HFF-Myc (cell line): ENCODE data around the gene HSPB6.
"Not testable (repeated sequence)": the region's sequence is repeated elsewhere in the genome, so short reads cannot be mapped to it uniquely, and the experiment has no call there.

Experiments
- DNase-seq: peaks from one replicate; pipeline ENCODE4 v3.0.0-alpha.2; 2011; ENCODE audit warnings: low read depth; ENCODE audit errors: extremely low read depth
- H3K4me3 ChIP-seq: replicated peaks from 2 replicates; pipeline ENCODE4 v1.5.1; 2011; ENCODE audit warnings: low read depth, mild to moderate bottlenecking, control low read depth, low read length
- TF ChIP-seq, protein P1 (sequence below): IDR thresholded peaks from 2 replicates; pipeline ENCODE4 v1.5.1; 2012; ENCODE audit warnings: mild to moderate bottlenecking, low read depth, low read length, control low read depth; ENCODE audit errors: missing control alignments

HSPB6 gene, protein sequence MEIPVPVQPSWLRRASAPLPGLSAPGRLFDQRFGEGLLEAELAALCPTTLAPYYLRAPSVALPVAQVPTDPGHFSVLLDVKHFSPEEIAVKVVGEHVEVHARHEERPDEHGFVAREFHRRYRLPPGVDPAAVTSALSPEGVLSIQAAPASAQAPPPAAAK

DNA sequence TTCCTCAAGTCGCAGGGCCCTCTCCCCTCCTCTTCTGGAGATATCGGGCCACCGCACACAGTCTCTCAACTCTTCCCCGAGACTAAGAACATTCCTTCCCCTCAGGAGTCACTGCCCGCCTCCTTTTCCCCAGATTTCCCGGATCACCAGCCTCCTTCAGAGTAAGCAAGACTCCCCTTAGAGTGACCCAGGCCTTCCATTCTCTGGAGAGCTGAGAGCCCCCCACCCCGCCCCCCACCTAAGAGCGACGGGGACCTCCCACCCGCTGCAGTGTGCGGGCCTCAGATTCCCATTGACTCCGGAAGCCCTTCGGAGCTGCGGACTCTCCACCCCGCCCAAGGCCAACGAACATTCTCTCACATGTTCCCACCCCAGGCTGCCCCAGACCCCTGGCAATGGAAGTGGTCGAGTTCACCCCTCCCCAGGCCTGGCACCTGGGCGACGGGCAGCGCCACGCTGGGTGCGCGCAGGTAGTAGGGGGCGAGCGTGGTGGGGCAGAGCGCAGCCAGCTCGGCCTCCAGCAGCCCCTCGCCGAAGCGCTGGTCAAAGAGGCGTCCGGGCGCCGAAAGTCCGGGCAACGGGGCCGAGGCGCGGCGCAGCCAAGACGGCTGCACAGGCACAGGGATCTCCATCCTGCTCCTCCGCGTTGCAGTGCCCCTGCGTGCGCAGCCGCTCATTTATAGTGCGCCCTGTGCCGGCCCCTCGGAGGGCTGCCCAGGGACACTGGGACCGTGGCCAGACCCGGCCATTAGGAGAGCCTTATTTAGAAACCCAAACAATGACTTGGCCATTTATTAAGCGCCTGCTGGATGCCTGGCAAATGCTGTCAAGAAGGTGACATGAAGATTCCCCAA is at the start of gene HSPB6:
Gene HSPB6 (minus strand): TSS at position 653 of the 854 bp plus-strand sequence. CDS start 21 bp downstream, at position 632.
- TF ChIP-seq, protein P1, sequence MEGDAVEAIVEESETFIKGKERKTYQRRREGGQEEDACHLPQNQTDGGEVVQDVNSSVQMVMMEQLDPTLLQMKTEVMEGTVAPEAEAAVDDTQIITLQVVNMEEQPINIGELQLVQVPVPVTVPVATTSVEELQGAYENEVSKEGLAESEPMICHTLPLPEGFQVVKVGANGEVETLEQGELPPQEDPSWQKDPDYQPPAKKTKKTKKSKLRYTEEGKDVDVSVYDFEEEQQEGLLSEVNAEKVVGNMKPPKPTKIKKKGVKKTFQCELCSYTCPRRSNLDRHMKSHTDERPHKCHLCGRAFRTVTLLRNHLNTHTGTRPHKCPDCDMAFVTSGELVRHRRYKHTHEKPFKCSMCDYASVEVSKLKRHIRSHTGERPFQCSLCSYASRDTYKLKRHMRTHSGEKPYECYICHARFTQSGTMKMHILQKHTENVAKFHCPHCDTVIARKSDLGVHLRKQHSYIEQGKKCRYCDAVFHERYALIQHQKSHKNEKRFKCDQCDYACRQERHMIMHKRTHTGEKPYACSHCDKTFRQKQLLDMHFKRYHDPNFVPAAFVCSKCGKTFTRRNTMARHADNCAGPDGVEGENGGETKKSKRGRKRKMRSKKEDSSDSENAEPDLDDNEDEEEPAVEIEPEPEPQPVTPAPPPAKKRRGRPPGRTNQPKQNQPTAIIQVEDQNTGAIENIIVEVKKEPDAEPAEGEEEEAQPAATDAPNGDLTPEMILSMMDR: no peak
- no peak for DNase-seq

DNA sequence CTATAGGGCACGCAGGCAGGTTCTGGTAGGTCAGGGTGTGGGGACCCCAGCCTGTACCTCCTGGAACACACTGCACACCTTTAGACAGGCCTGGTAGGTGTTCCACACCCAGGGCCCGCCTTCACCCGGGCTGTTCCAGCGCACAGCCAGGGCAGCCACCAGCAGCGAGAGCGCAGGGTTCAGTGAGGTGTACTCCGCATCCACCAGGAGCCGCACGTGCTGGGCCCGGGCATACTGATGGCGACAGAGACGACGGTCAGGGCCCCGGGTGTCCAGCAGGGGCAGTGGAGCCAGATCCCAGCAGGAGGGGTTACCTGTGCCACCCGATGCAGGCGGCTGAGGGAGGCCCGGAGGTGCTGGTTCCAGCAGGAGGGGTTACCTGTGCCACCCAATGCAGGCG is 49.8 kb upstream of the HSPB6 start:
- no peak overlapping the region for H3K4me3 ChIP-seq
- TF ChIP-seq, protein P1: no peak
- no peak for DNase-seq

More for the DNA sequence above, at the start of gene HSPB6:
- peak within 1 kb of the TSS; percentile 97 for H3K4me3 ChIP-seq

DNA sequence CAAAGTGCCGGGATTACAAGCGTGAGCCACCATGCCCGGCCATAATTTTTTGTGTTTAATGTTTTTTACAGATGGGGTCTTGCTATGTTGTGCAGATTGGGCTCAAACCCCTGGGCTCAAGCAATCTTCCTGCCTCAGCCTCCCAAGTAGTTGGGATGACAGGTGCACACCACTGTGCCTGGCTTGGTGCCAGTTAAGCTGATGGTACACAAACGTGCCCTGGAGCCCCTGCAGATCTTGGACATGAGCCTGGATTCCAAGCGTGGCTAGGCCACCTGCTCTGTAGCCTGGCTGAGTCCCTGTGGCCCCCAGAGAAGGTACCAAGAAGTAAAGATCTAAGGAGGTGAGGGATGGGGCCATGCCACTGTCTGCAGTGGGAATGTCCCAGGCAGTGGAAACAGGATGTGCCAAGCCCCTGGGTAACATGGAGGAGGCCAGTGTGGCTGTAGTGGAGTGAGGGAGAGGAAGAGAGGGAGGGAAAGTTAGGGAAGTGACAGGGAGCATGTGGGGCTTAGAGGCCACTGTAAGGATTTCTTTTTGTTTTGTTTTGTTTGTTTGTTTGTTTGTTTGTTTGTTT is 48.8 kb upstream of the HSPB6 start:
- DNase-seq: no peak
- TF ChIP-seq, protein P1: no peak

DNA sequence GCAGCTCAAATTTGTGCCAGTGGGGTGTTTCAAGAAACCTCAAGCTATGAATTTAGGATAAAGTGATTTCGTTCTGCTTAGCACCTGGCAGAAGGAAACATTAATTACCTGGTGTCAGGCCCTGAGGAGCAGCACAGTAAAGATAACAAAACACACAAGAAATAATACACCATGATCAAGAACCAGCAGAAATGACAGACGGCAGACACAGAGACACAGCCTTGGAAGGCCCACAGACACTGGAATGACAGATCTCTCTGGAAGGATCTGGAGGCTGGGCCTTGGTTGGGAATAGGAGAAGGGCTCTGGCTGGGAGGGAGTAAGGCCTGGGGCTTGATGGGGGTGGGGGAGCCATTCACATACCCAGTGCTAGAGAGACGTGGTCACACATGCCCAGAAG is 45.0 kb upstream of the HSPB6 start:
- H3K4me3 ChIP-seq: no peak overlapping the region
- TF ChIP-seq, protein P1: no peak
- DNase-seq: no peak

More for the DNA sequence above, 48.8 kb upstream of the HSPB6 start:
- no peak overlapping the region for H3K4me3 ChIP-seq

DNA sequence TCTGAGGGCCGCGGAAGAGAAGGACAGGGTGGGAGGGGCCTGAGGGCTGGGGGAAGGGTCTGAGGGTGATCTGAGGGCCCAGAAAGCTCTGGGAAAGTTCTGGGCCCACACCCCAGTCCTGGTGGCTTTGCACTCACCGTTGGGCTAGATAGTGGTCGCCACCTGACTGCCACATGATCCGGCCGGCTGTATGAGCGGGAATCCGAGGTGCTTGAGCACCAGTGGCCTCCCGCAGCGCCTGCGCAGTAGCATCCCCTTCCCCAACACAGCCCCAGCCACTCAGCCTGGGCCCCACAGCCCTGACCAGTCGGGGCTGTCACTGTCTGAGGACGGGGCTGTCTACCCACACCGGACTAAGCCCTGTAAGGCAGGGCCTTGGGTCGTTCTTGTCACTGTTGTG is 40.8 kb upstream of the HSPB6 start:
- H3K4me3 ChIP-seq: no peak overlapping the region
- TF ChIP-seq, protein P1: no peak
- no peak for DNase-seq

DNA sequence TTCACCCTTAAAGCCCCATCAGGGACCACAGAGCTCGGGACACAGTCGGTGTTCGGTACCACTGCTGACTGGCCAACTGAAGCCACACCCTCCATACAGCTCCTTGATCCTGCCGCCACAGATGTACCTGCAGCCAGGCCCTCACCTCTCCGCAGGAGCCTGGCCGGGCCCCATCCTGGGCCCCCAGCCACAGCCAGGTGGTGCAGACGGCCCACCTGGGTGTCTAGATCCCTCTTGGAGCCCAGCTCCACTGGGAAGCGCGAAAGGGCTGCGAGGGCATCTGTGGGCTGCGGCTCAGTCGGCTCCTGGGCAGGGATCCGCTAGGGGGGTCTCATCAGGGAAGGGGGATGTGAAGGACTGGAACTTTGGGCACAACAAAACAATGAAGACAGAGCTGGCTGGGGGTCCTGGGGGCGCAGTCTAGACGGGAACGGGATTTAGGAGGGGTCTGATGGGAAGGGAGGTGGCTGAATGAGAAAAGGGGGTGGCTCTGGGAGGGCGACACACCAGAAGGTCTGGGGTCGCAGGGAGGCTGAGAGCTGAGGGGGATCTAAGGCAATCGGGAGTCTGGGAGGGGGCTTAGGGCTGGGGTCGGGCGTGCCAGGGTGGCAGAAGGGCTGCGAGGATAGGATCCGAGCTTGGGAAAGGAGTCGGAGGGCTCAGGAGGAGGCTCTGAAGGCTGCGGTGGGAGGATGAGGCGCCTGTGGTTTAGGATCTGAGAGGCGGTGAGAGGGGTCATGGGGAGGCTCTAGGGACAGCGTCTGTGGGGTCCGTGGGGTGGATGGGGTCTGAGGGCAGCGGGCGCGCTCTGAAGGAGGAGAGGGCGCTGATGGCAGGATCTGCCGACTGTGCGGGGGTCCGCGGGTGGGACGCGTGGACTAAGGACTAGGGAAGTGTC is 40.1 kb upstream of the HSPB6 start:
- TF ChIP-seq, protein P1: no peak
- H3K4me3 ChIP-seq: no peak overlapping the region
- DNase-seq: no peak

DNA sequence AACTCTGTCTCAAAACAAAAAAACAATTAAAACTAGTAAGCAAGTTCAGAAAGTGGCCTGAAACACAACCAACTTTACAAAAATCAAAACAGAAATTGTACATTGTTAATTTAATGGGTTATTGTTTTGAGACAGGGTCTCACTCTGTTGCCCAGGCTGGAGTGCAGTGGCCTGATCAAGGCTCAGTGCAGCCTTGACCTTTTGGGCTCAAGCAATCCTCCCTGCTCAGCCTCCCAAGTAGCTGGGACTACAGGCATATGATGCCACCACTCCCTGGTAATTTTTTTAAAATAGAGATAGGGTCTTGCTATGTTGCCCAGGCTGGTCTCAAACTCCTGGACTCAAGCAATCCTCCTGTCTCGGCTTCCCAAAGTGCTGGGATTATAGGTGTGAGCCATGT is 38.7 kb upstream of the HSPB6 start:
- DNase-seq, H3K4me3 ChIP-seq: not testable (repeated sequence)
